SU-DHL-6 (cell line): ENCODE results near the gene TOMT.

ENCODE experiments used
- H2AFZ ChIP-seq: fragments of 200-600 bp; sonication (generic); 2 replicates; pipeline ENCODE4 v1.6.1; 2014; ENCODE audit warnings: low read depth, mild to moderate bottlenecking, moderate library complexity, mixed read lengths, antibody characterized with exemption, low read length; ENCODE audit not compliant: severe bottlenecking
- H3F3A ChIP-seq: fragments of 200-600 bp; shearing (Covaris generic); 2 replicates; pipeline ENCODE4 v1.6.0; 2016; ENCODE audit warnings: antibody characterized with exemption, mild to moderate bottlenecking; ENCODE audit not compliant: insufficient read depth
- H3K27ac ChIP-seq: fragments of 200-600 bp; sonication (generic); 2 replicates; pipeline ENCODE4 v1.5.1; 2016; ENCODE audit warnings: low read depth, mild to moderate bottlenecking, low read length, moderate library complexity, mixed read lengths
- H3K27me3 ChIP-seq: fragments of 200-600 bp; sonication (generic), shearing (Covaris generic); 2 replicates; pipeline ENCODE4 v1.6.0; 2014; ENCODE audit warnings: mild to moderate bottlenecking, low read length
- H3K36me3 ChIP-seq: fragments of 200-600 bp; sonication (generic); 2 replicates; pipeline ENCODE4 v1.6.1; 2014; ENCODE audit warnings: mild to moderate bottlenecking, low read length, mixed read lengths
- H3K4me2 ChIP-seq: fragments of 300-600, 200-600 bp; shearing (Covaris generic), sonication (generic); 2 replicates; pipeline ENCODE4 v1.6.0; 2014; ENCODE audit warnings: low read length, low read depth, mild to moderate bottlenecking; ENCODE audit not compliant: poor library complexity, severe bottlenecking
- H3K4me3 ChIP-seq: fragments of 200-600 bp; sonication (generic); 2 replicates; pipeline ENCODE4 v1.5.1; 2014; ENCODE audit warnings: antibody characterized with exemption, low read length, mild to moderate bottlenecking, mixed read lengths; ENCODE audit not compliant: insufficient read depth, poor library complexity, severe bottlenecking
- H3K79me2 ChIP-seq: fragments of 200-600 bp; sonication (generic); 2 replicates; pipeline ENCODE4 v1.6.1; 2014; ENCODE audit warnings: mild to moderate bottlenecking, low read length, moderate library complexity; ENCODE audit not compliant: insufficient read depth
- H3K9ac ChIP-seq: fragments of 200-600 bp; sonication (generic); 2 replicates; pipeline ENCODE4 v1.7.0; 2014; ENCODE audit warnings: mild to moderate bottlenecking, low read length
- H3K9me2 ChIP-seq: fragments of 200-600 bp; sonication (generic); replicated peaks from 2 replicates; pipeline ENCODE4 v1.6.1; 2014; ENCODE audit warnings: low read length; ENCODE audit not compliant: insufficient read depth
- H3K9me3 ChIP-seq: fragments of 200-600 bp; sonication (generic); 2 replicates; pipeline ENCODE4 v1.6.1; 2014; ENCODE audit warnings: low read length, mixed read lengths; ENCODE audit not compliant: insufficient read depth
- H4K20me1 ChIP-seq: fragments of 200-600 bp; sonication (generic); 2 replicates; pipeline ENCODE4 v1.6.1; 2014; ENCODE audit warnings: low read depth, mild to moderate bottlenecking, antibody characterized with exemption, low read length, moderate library complexity, mixed read lengths
- EZH2phosphoT487 ChIP-seq: fragments of 200-600 bp; sonication (generic), shearing (Covaris generic); conservative IDR thresholded peaks from 2 replicates; pipeline ENCODE4 v1.6.1; 2018; ENCODE audit warnings: mild to moderate bottlenecking, antibody characterized with exemption, low read length, moderate library complexity, mixed read lengths
- TF ChIP-seq, protein P1 (sequence below): fragments of 200-600 bp; sonication (generic); IDR thresholded peaks from one replicate; pipeline ENCODE4 v1.5.1; 2017; ENCODE audit warnings: antibody characterized with exemption, mild to moderate bottlenecking, low read length, moderate library complexity; ENCODE audit not compliant: insufficient read depth, poor library complexity, severe bottlenecking

TOMT gene

GRCh38 chr11:72105888-72106287 is at the start of gene TOMT:
Gene TOMT, plus strand, starts transcription at chr11:72105924. Its CDS starts 28 bp downstream, at chr11:72105952.
- H3K4me3 ChIP-seq: no peak within 1 kb of the TSS
- H3K9me2 ChIP-seq: no peaks in the 10 kb centered on the region
- H3K9ac ChIP-seq: no peak within 1 kb of the TSS
- no peak within 1 kb of the TSS for H2AFZ ChIP-seq
- H4K20me1 ChIP-seq: no peaks in the 10 kb centered on the region
- TF ChIP-seq, protein P1, sequence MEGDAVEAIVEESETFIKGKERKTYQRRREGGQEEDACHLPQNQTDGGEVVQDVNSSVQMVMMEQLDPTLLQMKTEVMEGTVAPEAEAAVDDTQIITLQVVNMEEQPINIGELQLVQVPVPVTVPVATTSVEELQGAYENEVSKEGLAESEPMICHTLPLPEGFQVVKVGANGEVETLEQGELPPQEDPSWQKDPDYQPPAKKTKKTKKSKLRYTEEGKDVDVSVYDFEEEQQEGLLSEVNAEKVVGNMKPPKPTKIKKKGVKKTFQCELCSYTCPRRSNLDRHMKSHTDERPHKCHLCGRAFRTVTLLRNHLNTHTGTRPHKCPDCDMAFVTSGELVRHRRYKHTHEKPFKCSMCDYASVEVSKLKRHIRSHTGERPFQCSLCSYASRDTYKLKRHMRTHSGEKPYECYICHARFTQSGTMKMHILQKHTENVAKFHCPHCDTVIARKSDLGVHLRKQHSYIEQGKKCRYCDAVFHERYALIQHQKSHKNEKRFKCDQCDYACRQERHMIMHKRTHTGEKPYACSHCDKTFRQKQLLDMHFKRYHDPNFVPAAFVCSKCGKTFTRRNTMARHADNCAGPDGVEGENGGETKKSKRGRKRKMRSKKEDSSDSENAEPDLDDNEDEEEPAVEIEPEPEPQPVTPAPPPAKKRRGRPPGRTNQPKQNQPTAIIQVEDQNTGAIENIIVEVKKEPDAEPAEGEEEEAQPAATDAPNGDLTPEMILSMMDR: no peak
- no peak for TF ChIP-seq EZH2phosphoT487
- H3K27me3 ChIP-seq: no peaks in the 10 kb centered on the region
- peaks cover 21% of the 10 kb centered on the region for H3K79me2 ChIP-seq
- H3K27ac ChIP-seq: no peak within 1 kb of the TSS
- H3K36me3 ChIP-seq: no peaks in the 10 kb centered on the region
- H3K4me2 ChIP-seq: no peak within 1 kb of the TSS
- H3F3A ChIP-seq: no peaks in the 10 kb centered on the region
- no peaks in the 10 kb centered on the region for H3K9me3 ChIP-seq

DNA sequence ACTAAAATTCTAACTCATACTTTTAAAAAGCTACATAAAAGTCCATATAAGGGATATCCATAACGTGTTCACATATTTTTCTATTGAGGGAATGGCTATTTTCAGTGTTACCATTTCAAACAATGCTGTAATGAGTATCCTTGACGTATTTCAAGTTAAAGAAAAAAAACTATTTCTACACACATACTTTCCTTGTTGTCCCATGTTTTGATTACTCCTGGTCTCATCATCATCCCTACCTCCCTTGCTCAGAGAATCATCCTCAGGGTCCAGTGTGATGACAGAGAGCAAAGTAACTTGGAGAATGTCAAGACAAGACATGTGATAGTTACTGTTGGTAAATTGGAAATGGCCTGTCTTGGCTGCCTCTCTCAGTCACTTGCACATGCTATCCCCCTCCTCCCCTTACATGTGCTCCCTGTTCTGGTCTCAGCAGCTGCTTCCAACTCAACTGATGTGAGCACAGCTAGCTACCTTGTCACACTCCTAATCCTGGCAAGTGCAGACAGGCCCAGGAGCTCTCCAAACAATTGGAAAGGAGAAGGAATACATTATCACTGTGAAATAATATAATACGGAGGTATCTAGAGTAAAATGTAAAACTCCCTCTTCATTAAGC is 47.2 kb upstream of the TOMT start:
- no peaks in the 10 kb centered on the region for H3K36me3 ChIP-seq
- no peaks in the 10 kb centered on the region for H3K9me3 ChIP-seq
- peaks cover 72% of the 10 kb centered on the region for H3K79me2 ChIP-seq
- no peaks in the 10 kb centered on the region for H3K9me2 ChIP-seq
- no peak overlapping the region for H3K4me3 ChIP-seq
- H3K27ac ChIP-seq: no peak overlapping the region
- no peak overlapping the region for H3K9ac ChIP-seq
- H3F3A ChIP-seq: no peaks in the 10 kb centered on the region; the same call in 1 of the 2 replicates
- no peaks in the 10 kb centered on the region for H3K27me3 ChIP-seq
- TF ChIP-seq, protein P1: no peak
- no peak for TF ChIP-seq EZH2phosphoT487
- H2AFZ ChIP-seq: no peak overlapping the region
- no peak overlapping the region for H3K4me2 ChIP-seq
- 0 out of 2 replicates have a peak, but pooled peaks cover 5% of the 10 kb centered on the region for H4K20me1 ChIP-seq

DNA sequence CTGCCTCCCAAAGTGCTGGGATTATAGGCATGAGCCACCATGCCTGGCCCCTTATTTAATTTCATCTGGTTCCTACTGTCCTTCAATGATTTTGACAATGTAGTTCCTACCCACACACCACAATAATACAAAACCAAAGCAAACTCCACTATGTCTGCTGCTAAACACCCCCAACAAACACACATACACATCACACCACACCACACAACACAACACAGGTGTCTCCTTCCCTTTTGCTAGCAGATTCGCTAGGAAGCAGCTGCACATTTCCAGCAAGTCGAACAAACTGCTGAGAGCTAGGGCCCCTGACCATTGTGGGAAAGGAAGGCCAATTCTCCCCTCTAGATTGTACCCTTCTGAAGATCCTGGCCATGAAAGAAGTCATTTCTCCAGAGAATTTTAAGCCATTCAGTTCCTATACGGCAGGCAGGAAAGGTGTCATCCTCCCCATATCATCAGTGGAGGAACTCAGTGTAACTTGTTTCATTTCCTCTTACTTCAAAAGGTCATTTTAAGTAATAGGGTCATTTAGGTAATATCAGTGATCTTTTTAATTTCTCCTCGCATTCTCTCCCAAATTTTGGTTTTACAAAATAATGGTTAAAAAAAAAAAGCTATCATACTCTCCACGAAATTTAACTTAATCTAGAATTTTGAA is 43.9 kb upstream of the TOMT start:
- no peak overlapping the region for H3K27ac ChIP-seq
- H4K20me1 ChIP-seq: 0 out of 2 replicates have a peak, but pooled peaks cover 2% of the 10 kb centered on the region
- H3K79me2 ChIP-seq: peaks cover 66% of the 10 kb centered on the region
- H3K4me2 ChIP-seq: no peak overlapping the region
- no peaks in the 10 kb centered on the region for H3K9me2 ChIP-seq
- no peak overlapping the region for H2AFZ ChIP-seq
- H3K36me3 ChIP-seq: peaks cover 4% of the 10 kb centered on the region; the same call in 1 of the 2 replicates
- H3K9ac ChIP-seq: no peak overlapping the region
- TF ChIP-seq, protein P1: no peak
- no peak for TF ChIP-seq EZH2phosphoT487
- no peaks in the 10 kb centered on the region for H3K27me3 ChIP-seq
- H3F3A ChIP-seq: peaks cover 3% of the 10 kb centered on the region; the same call in 1 of the 2 replicates
- no peaks in the 10 kb centered on the region for H3K9me3 ChIP-seq
- H3K4me3 ChIP-seq: no peak overlapping the region
